ENCODE results near the gene NTM. TPM values are rescaled to one million over a fixed set of nuclear protein-coding genes. Genes with fewer than 3 reads are reported as not detected.
A peak's percentile ranks its signal among the peaks of the same experiment; 100 is the strongest.

Gene NTM
- total and polyA plus RNA-seq, 2 donors (not counting 3 experiments of a cell fraction or from before 2014, with no cell fraction given): 1.00 to 1.1 TPM

GRCh38 chr11:132123854-132124835 lies 753.7 kb downstream of the NTM start:
- dilution Hi-C loops (cut with MboI; ENCODE audit: extremely low pct_ligation_motif_present, low sequenced_read_pairs): no loop called here
- no peak overlapping the region for H2AFZ ChIP-seq (ENCODE audit: low read depth, low read length)
- H3K4me1 ChIP-seq (ENCODE audit: control insufficient read depth, extremely low read depth, insufficient read depth, low read length): peaks cover 11% of the 10 kb centered on the region
- no peaks in the 10 kb centered on the region for H4K20me1 ChIP-seq (replicated peaks; ENCODE audit: control insufficient read depth, extremely low read depth, insufficient read depth, low read length)
- TF ChIP-seq EZH2 (IDR thresholded peaks at IDR 0.05; ENCODE audit: borderline replicate concordance, low read depth, low read length, severe bottlenecking) (no peak), MYC (IDR thresholded peaks at IDR 0.05; ENCODE audit: low read depth, low read length) (no peak), JUN (IDR thresholded peaks at IDR 0.05; ENCODE audit: borderline replicate concordance, insufficient read depth, insufficient read length, low read depth) (no peak), POLR2A (IDR thresholded peaks at IDR 0.05; ENCODE audit: low read depth, low read length) (no peak), GATA2 (IDR thresholded peaks at IDR 0.05; ENCODE audit: insufficient read depth, insufficient read length, low read depth, low read length) (no peak), CTCF (IDR thresholded peaks at IDR 0.05; ENCODE audit: extremely low read depth in 1 of 2, insufficient read depth in 1 of 2, low read depth in 1 of 2, low read length in 2 of 2) (peak in 1 of 2 donors; percentile 4)
- DNase-seq (ENCODE audit: low read depth, low spot score) (no peak), FAIRE-seq (no peak)
- no peak overlapping the region for H3K9ac ChIP-seq (replicated peaks; ENCODE audit: extremely low read depth, insufficient read depth, low read length)
- H3K27me3 ChIP-seq (ENCODE audit: control insufficient read depth in 2 of 2, insufficient read depth in 2 of 2, low read length in 2 of 2): no peaks in the 10 kb centered on the region
- ChIA-PET CTCF (interaction anchor here (1.1 to 2.2 kb wide), 4 partner anchors 13 to 429 kb away, joined by 3 to 6 read pairs (median 4); no protein-coding TSS in a partner anchor), POLR2A (no interaction called here)
- no peaks in the 10 kb centered on the region for H3K9me3 ChIP-seq (replicated peaks; ENCODE audit: control insufficient read depth, insufficient read depth, low read length)
- no peak overlapping the region for H3K4me3 ChIP-seq (replicated peaks in 1 of 3; ENCODE audit: insufficient read depth in 1 of 3, low read depth in 1 of 3, low read length in 3 of 3)
- intact Hi-C loops (cut with micrococcal nuclease): no loop called here
- no peak overlapping the region for H3K27ac ChIP-seq (ENCODE audit: insufficient read depth, low read depth, low read length)
- no peaks in the 10 kb centered on the region for H3K36me3 ChIP-seq (ENCODE audit: control insufficient read depth in 2 of 2, extremely low read depth in 1 of 2, insufficient read depth in 2 of 2, low read length in 2 of 2)
- no peaks in the 10 kb centered on the region for H3K79me2 ChIP-seq (ENCODE audit: control insufficient read depth, insufficient read depth, low read length)
- no peak overlapping the region for H3K4me2 ChIP-seq (ENCODE audit: insufficient read depth, low read length)
- no peaks in the 10 kb centered on the region for H3K9me1 ChIP-seq (replicated peaks; ENCODE audit: control insufficient read depth, extremely low read depth, insufficient read depth, low read length)
- no TSS peak for BruUV-seq (replicated peaks)

All from endothelial cell of umbilical vein (primary cell).